ENCODE measurements around the gene RNF217.

RNF217 gene

GRCh38 chr6:124989136-124989983 is 27.1 kb downstream of the RNF217 start:
- Mint-ChIP-seq H3K4me3 (no peak overlapping the region), H3K9me3 (no peaks in the 10 kb centered on the region), H3K4me1 (ENCODE audit: low read depth) (no peaks in the 10 kb centered on the region), H3K27ac (no peak overlapping the region), H3K36me3 (ENCODE audit: low read depth) (no peaks in the 10 kb centered on the region), H3K27me3 (ENCODE audit: low read depth) (no peaks in the 10 kb centered on the region)
- DNase-seq (ENCODE audit: low spot score) = no peak

GRCh38 chr6:124990988-124991387 is 28.8 kb downstream of the RNF217 start:
- H3K27ac Mint-ChIP-seq = no peak overlapping the region
- no peaks in the 10 kb centered on the region for H3K36me3 Mint-ChIP-seq (ENCODE audit: low read depth)
- H3K4me3 Mint-ChIP-seq = no peak overlapping the region
- no peak for DNase-seq (ENCODE audit: low spot score)
- no peaks in the 10 kb centered on the region for H3K4me1 Mint-ChIP-seq (ENCODE audit: low read depth)
- no peaks in the 10 kb centered on the region for H3K9me3 Mint-ChIP-seq
- H3K27me3 Mint-ChIP-seq (ENCODE audit: low read depth) = no peaks in the 10 kb centered on the region

GRCh38 chr6:124991764-124992295 is 29.6 kb downstream of the RNF217 start:
- H3K27me3 Mint-ChIP-seq (ENCODE audit: low read depth) = no peaks in the 10 kb centered on the region
- H3K36me3 Mint-ChIP-seq (ENCODE audit: low read depth) = no peaks in the 10 kb centered on the region
- no peaks in the 10 kb centered on the region for H3K4me1 Mint-ChIP-seq (ENCODE audit: low read depth)
- no peak overlapping the region for H3K4me3 Mint-ChIP-seq
- no peaks in the 10 kb centered on the region for H3K9me3 Mint-ChIP-seq
- DNase-seq (ENCODE audit: low spot score) = no peak
- no peak overlapping the region for H3K27ac Mint-ChIP-seq

- Mint-ChIP-seq H3K4me3 (no peak overlapping the region), H3K27me3 (ENCODE audit: low read depth) (no peaks in the 10 kb centered on the region), H3K9me3 (no peaks in the 10 kb centered on the region), H3K4me1 (ENCODE audit: low read depth) (no peaks in the 10 kb centered on the region), H3K36me3 (ENCODE audit: low read depth) (no peaks in the 10 kb centered on the region), H3K27ac (no peak overlapping the region)
- DNase-seq (ENCODE audit: low spot score) = no peak
Observed at GRCh38 chr6:124993327-124993726, 31.1 kb downstream of the RNF217 start.

GRCh38 chr6:124994648-124995047 is 32.4 kb downstream of the RNF217 start:
- no peak overlapping the region for H3K4me3 Mint-ChIP-seq
- no peak for DNase-seq (ENCODE audit: low spot score)
- no peaks in the 10 kb centered on the region for H3K9me3 Mint-ChIP-seq
- H3K36me3 Mint-ChIP-seq (ENCODE audit: low read depth) = no peaks in the 10 kb centered on the region
- H3K4me1 Mint-ChIP-seq (ENCODE audit: low read depth) = no peaks in the 10 kb centered on the region
- H3K27ac Mint-ChIP-seq = no peak overlapping the region
- no peaks in the 10 kb centered on the region for H3K27me3 Mint-ChIP-seq (ENCODE audit: low read depth)

- H3K27ac Mint-ChIP-seq = no peak overlapping the region
- H3K36me3 Mint-ChIP-seq (ENCODE audit: low read depth) = no peaks in the 10 kb centered on the region
- no peaks in the 10 kb centered on the region for H3K9me3 Mint-ChIP-seq
- H3K4me1 Mint-ChIP-seq (ENCODE audit: low read depth) = no peaks in the 10 kb centered on the region
- H3K27me3 Mint-ChIP-seq (ENCODE audit: low read depth) = no peaks in the 10 kb centered on the region
- no peak for DNase-seq (ENCODE audit: low spot score)
- H3K4me3 Mint-ChIP-seq = no peak overlapping the region
Observed at GRCh38 chr6:124995131-124995530, 32.9 kb downstream of the RNF217 start.

GRCh38 chr6:124995645-124996325 is 33.5 kb downstream of the RNF217 start:
- Mint-ChIP-seq H3K27me3 (ENCODE audit: low read depth) (no peaks in the 10 kb centered on the region), H3K27ac (no peak overlapping the region)

GRCh38 chr6:124996411-124996810 is 34.2 kb downstream of the RNF217 start:
- no peak overlapping the region for H3K27ac Mint-ChIP-seq
- H3K4me3 Mint-ChIP-seq = no peak overlapping the region
- H3K36me3 Mint-ChIP-seq (ENCODE audit: low read depth) = no peaks in the 10 kb centered on the region

More at GRCh38 chr6:124995645-124996325, 33.5 kb downstream of the RNF217 start:
- H3K4me1 Mint-ChIP-seq (ENCODE audit: low read depth) = no peaks in the 10 kb centered on the region
- DNase-seq (ENCODE audit: low spot score) = no peak
- H3K36me3 Mint-ChIP-seq (ENCODE audit: low read depth) = no peaks in the 10 kb centered on the region
- no peaks in the 10 kb centered on the region for H3K9me3 Mint-ChIP-seq
- no peak overlapping the region for H3K4me3 Mint-ChIP-seq

GRCh38 chr6:124997196-124997875 is 35.1 kb downstream of the RNF217 start:
- H3K4me3 Mint-ChIP-seq = no peak overlapping the region

More at GRCh38 chr6:124996411-124996810, 34.2 kb downstream of the RNF217 start:
- Mint-ChIP-seq H3K4me1 (ENCODE audit: low read depth) (no peaks in the 10 kb centered on the region), H3K9me3 (no peaks in the 10 kb centered on the region), H3K27me3 (ENCODE audit: low read depth) (no peaks in the 10 kb centered on the region)
- no peak for DNase-seq (ENCODE audit: low spot score)

GRCh38 chr6:124999105-124999764 is 37.0 kb downstream of the RNF217 start:
- Mint-ChIP-seq H3K27me3 (ENCODE audit: low read depth) (no peaks in the 10 kb centered on the region), H3K27ac (no peak overlapping the region), H3K4me3 (no peak overlapping the region), H3K36me3 (ENCODE audit: low read depth) (no peaks in the 10 kb centered on the region), H3K4me1 (ENCODE audit: low read depth) (no peaks in the 10 kb centered on the region), H3K9me3 (no peaks in the 10 kb centered on the region)
- DNase-seq (ENCODE audit: low spot score) = no peak

More at GRCh38 chr6:124997196-124997875, 35.1 kb downstream of the RNF217 start:
- Mint-ChIP-seq H3K9me3 (no peaks in the 10 kb centered on the region), H3K4me1 (ENCODE audit: low read depth) (no peaks in the 10 kb centered on the region), H3K27me3 (ENCODE audit: low read depth) (no peaks in the 10 kb centered on the region), H3K27ac (no peak overlapping the region), H3K36me3 (ENCODE audit: low read depth) (no peaks in the 10 kb centered on the region)
- no peak for DNase-seq (ENCODE audit: low spot score)

GRCh38 chr6:125001684-125002405 is 39.6 kb downstream of the RNF217 start:
- Mint-ChIP-seq H3K36me3 (ENCODE audit: low read depth) (no peaks in the 10 kb centered on the region), H3K4me1 (ENCODE audit: low read depth) (no peaks in the 10 kb centered on the region), H3K9me3 (no peaks in the 10 kb centered on the region), H3K4me3 (no peak overlapping the region), H3K27ac (no peak overlapping the region), H3K27me3 (ENCODE audit: low read depth) (no peaks in the 10 kb centered on the region)
- DNase-seq (ENCODE audit: low spot score) = no peak

- Mint-ChIP-seq H3K4me1 (ENCODE audit: low read depth) (no peaks in the 10 kb centered on the region), H3K27ac (no peak overlapping the region), H3K27me3 (ENCODE audit: low read depth) (no peaks in the 10 kb centered on the region), H3K9me3 (no peaks in the 10 kb centered on the region), H3K36me3 (ENCODE audit: low read depth) (no peaks in the 10 kb centered on the region), H3K4me3 (no peak overlapping the region)
- DNase-seq (ENCODE audit: low spot score) = no peak
Observed at GRCh38 chr6:125002406-125002741, 40.1 kb downstream of the RNF217 start.

- DNase-seq (ENCODE audit: low spot score) = no peak
- Mint-ChIP-seq H3K36me3 (ENCODE audit: low read depth) (no peaks in the 10 kb centered on the region), H3K4me3 (no peak overlapping the region), H3K4me1 (ENCODE audit: low read depth) (no peaks in the 10 kb centered on the region), H3K27me3 (ENCODE audit: low read depth) (no peaks in the 10 kb centered on the region), H3K9me3 (no peaks in the 10 kb centered on the region), H3K27ac (no peak overlapping the region)
Observed at GRCh38 chr6:125003070-125003469, 40.8 kb downstream of the RNF217 start.
